Naive thymus-derived CD4-positive, alpha-beta T cell (primary cell): ENCODE results near the gene TSPYL1. TPM values are rescaled to one million over a fixed set of nuclear protein-coding genes. Genes with fewer than 3 reads are reported as not detected.

Experiments used
- ATAC-seq: fragments of 150-1000 bp; cut with Tn5 transposase; 2 replicates; pipeline ENCODE4 v1.10.0; 2021; ENCODE audit warnings: mild to moderate bottlenecking, moderate library complexity
- CTCF ChIA-PET: fragments of 350-600 bp; sonication (Branson Sonifier 250); formaldehyde crosslinking; loops from one replicate; lab custom pipeline; 2021; ENCODE audit warnings: antibody characterized with exemption; lab: Charles Lee
- POLR2A ChIA-PET: fragments of 350-600 bp; sonication (Branson Sonifier 250); formaldehyde crosslinking; loops from one replicate; lab custom pipeline; 2021; ENCODE audit warnings: antibody characterized with exemption, inconsistent platforms; lab: Charles Lee
- DNase-seq, 9 donors: peaks; one replicate each; pipeline versions ENCODE4 v3.0.0 to v3.0.0-alpha.2; 2020 to 2022; ENCODE audit warnings: mixed read lengths in 1 of 9
- H3K27ac ChIP-seq: one replicate; pipeline ENCODE4 v1.7.0; 2013; ENCODE audit warnings: mild to moderate bottlenecking, low read depth, low read length, moderate library complexity
- H3K27me3 ChIP-seq, 2 donors: one replicate each; pipeline ENCODE4 v1.7.0; 2013; ENCODE audit warnings: low read length in 2 of 2, mild to moderate bottlenecking in 2 of 2, moderate library complexity in 2 of 2; ENCODE audit not compliant: control insufficient read depth in 2 of 2, insufficient read depth in 2 of 2
- H3K36me3 ChIP-seq, 3 experiments: 1 replicate in 2 of 3; 2 replicates in 1 of 3; pipeline ENCODE4 v1.7.0; 2013; ENCODE audit warnings: low read length in 3 of 3, mild to moderate bottlenecking in 3 of 3, moderate library complexity in 1 of 3; ENCODE audit not compliant: insufficient read depth in 3 of 3, control insufficient read depth in 2 of 3
- H3K4me1 ChIP-seq, 2 donors: one replicate each; pipeline ENCODE4 v1.7.0; 2013; ENCODE audit warnings: low read length in 2 of 2, mild to moderate bottlenecking in 2 of 2, moderate library complexity in 1 of 2; ENCODE audit not compliant: control insufficient read depth in 2 of 2, insufficient read depth in 2 of 2
- H3K4me3 ChIP-seq: 2 replicates; pipeline ENCODE4 v1.7.0; 2013; ENCODE audit warnings: mild to moderate bottlenecking, low read length
- H3K9me3 ChIP-seq, 3 experiments: 1 replicate in 2 of 3; 2 replicates in 1 of 3; pipeline ENCODE4 v1.7.0; 2013; ENCODE audit warnings: low read length in 3 of 3; ENCODE audit not compliant: control insufficient read depth in 2 of 3
- H3K27ac Mint-ChIP-seq, 9 donors: one replicate each; pipeline ENCODE4 v1.8.0; 2020 to 2022; ENCODE audit warnings: mixed read lengths in 9 of 9, mild to moderate bottlenecking in 8 of 9, moderate library complexity in 5 of 9, inconsistent platforms in 2 of 9
- H3K27me3 Mint-ChIP-seq, 5 donors: one replicate each; pipeline ENCODE4 v1.8.0; 2021 to 2022; ENCODE audit warnings: mixed read lengths in 5 of 5, mild to moderate bottlenecking in 1 of 5
- H3K36me3 Mint-ChIP-seq, 5 donors: one replicate each; pipeline ENCODE4 v1.8.0; 2020 to 2022; ENCODE audit warnings: mixed read lengths in 5 of 5, mild to moderate bottlenecking in 3 of 5, inconsistent platforms in 1 of 5
- H3K4me1 Mint-ChIP-seq, 7 donors: one replicate each; pipeline ENCODE4 v1.8.0; 2020 to 2022; ENCODE audit warnings: mixed read lengths in 7 of 7, mild to moderate bottlenecking in 3 of 7, inconsistent platforms in 1 of 7
- H3K4me3 Mint-ChIP-seq, 10 donors: one replicate each; pipeline ENCODE4 v1.8.0; 2020 to 2022; ENCODE audit warnings: mild to moderate bottlenecking in 10 of 10, mixed read lengths in 10 of 10, moderate library complexity in 6 of 10, inconsistent platforms in 2 of 10
- H3K9me3 Mint-ChIP-seq, 11 donors: one replicate each; pipeline ENCODE4 v1.8.0; 2020 to 2022; ENCODE audit warnings: mixed read lengths in 11 of 11, mild to moderate bottlenecking in 4 of 11, inconsistent platforms in 1 of 11, moderate library complexity in 1 of 11
- intact Hi-C, 2 donors: fragments of 100-400 bp; cut with micrococcal nuclease; formaldehyde crosslinking; loops; one replicate each; pipeline ENCODE4 v1.15.1; 2023
- polyA plus RNA-seq, 2 donors: library from polyadenylated mRNA; unstranded; fragments of 300-500 nt; fragmentation: Illumina TruSeq; gene quantifications; one replicate each; pipeline ENCODE4 v1.2.3, GENCODE V29; 2021
- total RNA-seq, 6 experiments: library from RNA in 5 of 6; stranded (reverse) in 5 of 6; gene quantifications; 1 replicate in 5 of 6; 2 replicates in 1 of 6; pipeline ENCODE4 v1.2.3 and lab custom pipeline; 2021 to 2026

TSPYL1 gene
- total and polyA plus RNA-seq, 7 experiments from 2014 or later: 34.9 to 226 (median 98.3) TPM

DNA sequence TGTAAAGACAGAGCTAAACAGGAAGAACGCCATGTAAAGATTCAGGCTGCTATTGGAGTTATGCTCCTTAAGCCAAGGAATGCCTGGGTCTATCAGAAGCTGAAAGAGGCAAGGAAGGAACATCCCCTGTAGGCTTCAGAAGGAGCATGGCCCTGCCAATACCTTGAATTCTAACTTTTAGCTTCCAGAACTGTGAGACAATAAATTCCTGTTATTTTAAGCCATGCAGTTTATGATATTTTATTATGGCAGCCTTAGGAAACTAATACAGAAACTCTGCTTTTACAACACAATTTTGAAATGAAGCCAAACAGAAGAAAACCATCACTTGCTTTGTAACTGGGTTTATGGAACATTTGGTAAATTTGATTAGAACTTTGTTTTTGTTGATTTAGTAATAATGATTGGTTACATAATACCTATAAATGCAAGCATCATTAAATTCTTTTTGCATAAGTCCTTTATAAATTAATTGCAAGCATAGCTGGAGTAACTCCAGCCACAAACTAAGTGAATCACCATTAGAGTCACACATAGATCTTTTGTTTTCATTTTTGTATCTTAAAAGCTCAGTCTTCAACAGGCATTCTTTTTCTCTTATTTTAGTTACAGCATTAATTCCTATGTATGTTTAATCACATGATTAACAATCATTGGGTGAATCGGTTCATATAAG is 33.5 kb upstream of the TSPYL1 start:
- ATAC-seq (no peak), DNase-seq (no peak)
- H3K4me3 ChIP-seq: no peak overlapping the region
- no peaks in the 10 kb centered on the region for H3K9me3 Mint-ChIP-seq
- peaks cover 0 to 25% (median 12%) of the 10 kb centered on the region in 5 donors for H3K36me3 Mint-ChIP-seq
- H3K4me1 ChIP-seq: no peaks in the 10 kb centered on the region
- no peak overlapping the region for H3K27ac ChIP-seq
- ChIA-PET CTCF (no interaction called here), POLR2A (no interaction called here)
- no peak overlapping the region for H3K27ac Mint-ChIP-seq
- no peak overlapping the region for H3K4me3 Mint-ChIP-seq
- peaks cover 0 to 3% (median 0%) of the 10 kb centered on the region in 7 donors for H3K4me1 Mint-ChIP-seq
- H3K27me3 Mint-ChIP-seq: no peaks in the 10 kb centered on the region
- H3K36me3 ChIP-seq: no peaks in the 10 kb centered on the region
- intact Hi-C loops: no loop called here
- no peaks in the 10 kb centered on the region for H3K9me3 ChIP-seq
- H3K27me3 ChIP-seq: no peaks in the 10 kb centered on the region

DNA sequence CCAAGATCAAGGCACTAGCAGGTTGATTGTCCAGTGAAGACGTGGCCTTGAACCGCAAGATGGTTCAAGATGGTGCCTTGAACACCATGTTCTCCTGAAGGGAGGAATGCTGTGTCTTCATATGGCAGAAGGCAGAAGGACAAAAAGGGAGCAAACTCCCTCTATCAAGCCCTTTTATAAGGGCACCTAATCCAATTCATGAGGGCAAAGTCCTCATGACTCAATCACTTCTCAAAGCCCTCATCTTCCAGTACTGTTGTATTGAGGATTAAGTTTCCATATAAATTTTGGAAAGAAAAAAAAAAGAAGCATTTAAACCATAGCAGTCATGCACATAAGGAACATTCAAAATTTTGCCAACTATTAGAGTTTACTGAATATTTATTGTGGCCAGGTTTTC is 29.9 kb upstream of the TSPYL1 start:
- POLR2A ChIA-PET: no interaction called here
- H3K36me3 Mint-ChIP-seq: peaks cover 0 to 25% (median 12%) of the 10 kb centered on the region in 5 donors
- no peak overlapping the region for H3K27ac Mint-ChIP-seq
- H3K36me3 ChIP-seq: no peaks in the 10 kb centered on the region
- no peaks in the 10 kb centered on the region for H3K4me1 ChIP-seq
- DNase-seq (no peak), ATAC-seq (no peak)
- CTCF ChIA-PET: no interaction called here
- H3K27ac ChIP-seq: no peak overlapping the region
- no peaks in the 10 kb centered on the region for H3K9me3 ChIP-seq
- no peak overlapping the region for H3K4me3 ChIP-seq
- no peaks in the 10 kb centered on the region for H3K27me3 Mint-ChIP-seq
- no peak overlapping the region for H3K4me3 Mint-ChIP-seq
- intact Hi-C loops: no loop called here
- H3K9me3 Mint-ChIP-seq: no peaks in the 10 kb centered on the region
- peaks cover 0 to 4% (median 0%) of the 10 kb centered on the region in 7 donors for H3K4me1 Mint-ChIP-seq
- H3K27me3 ChIP-seq: no peaks in the 10 kb centered on the region

DNA sequence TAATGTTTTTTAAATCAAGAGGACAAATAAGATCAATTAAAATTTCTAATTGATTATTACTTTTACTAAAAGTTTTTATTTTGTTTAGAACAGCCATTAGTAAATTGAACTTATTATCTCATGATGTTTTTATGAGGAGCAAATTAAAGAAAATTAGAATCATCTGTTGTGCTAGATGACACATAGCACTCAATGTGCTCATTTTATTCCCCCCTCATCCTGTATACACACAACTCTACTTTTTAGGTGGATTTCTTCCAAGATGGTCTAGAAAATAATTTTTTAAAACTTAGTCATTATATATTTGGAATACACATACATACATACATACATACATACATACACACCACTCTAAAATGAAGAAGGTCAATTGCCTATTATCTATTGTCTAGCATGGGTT is 29.3 kb upstream of the TSPYL1 start:
- POLR2A ChIA-PET: no interaction called here
- Mint-ChIP-seq H3K27me3 (no peaks in the 10 kb centered on the region), H3K4me1 (peaks cover 0 to 3% (median 0%) of the 10 kb centered on the region in 7 donors), H3K36me3 (peaks cover 0 to 25% (median 12%) of the 10 kb centered on the region in 5 donors), H3K27ac (no peak overlapping the region), H3K4me3 (no peak overlapping the region), H3K9me3 (no peaks in the 10 kb centered on the region)
- Histone ChIP-seq H3K27ac (no peak overlapping the region), H3K36me3 (no peaks in the 10 kb centered on the region), H3K4me1 (no peaks in the 10 kb centered on the region), H3K9me3 (no peaks in the 10 kb centered on the region), H3K27me3 (no peaks in the 10 kb centered on the region), H3K4me3 (no peak overlapping the region)
- DNase-seq (no peak), ATAC-seq (no peak)
- CTCF ChIA-PET: no interaction called here
- intact Hi-C loops: no loop called here

DNA sequence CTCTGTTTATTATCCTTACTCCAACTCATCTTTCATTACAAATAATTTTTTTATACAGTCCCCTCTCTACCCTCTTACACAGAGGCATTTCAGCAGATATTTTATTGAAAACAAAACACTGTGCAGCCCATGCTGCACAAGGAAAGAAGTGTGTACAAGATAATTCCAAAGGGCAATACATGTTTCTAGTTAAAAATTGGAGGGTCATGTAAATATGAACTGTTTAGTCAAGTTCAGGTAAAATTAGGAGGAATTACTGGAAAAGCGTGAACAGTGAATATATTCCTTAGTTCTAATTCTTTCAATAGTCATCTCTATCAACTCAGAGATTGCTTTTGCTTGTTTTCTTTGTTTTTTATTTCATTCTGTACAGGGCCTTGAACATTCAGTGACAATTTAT is 27.9 kb upstream of the TSPYL1 start:
- no peaks in the 10 kb centered on the region for H3K27me3 ChIP-seq
- POLR2A ChIA-PET: no interaction called here
- H3K4me3 ChIP-seq: no peak overlapping the region
- no peaks in the 10 kb centered on the region for H3K9me3 Mint-ChIP-seq
- H3K36me3 Mint-ChIP-seq: peaks cover 0 to 25% (median 17%) of the 10 kb centered on the region in 5 donors
- H3K27me3 Mint-ChIP-seq: no peaks in the 10 kb centered on the region
- ATAC-seq (no peak), DNase-seq (no peak)
- H3K4me1 ChIP-seq: no peaks in the 10 kb centered on the region
- CTCF ChIA-PET: no interaction called here
- no peak overlapping the region for H3K27ac Mint-ChIP-seq
- intact Hi-C loops: no loop called here
- no peak overlapping the region for H3K27ac ChIP-seq
- H3K9me3 ChIP-seq: no peaks in the 10 kb centered on the region
- H3K4me1 Mint-ChIP-seq: peaks cover 0 to 7% (median 0%) of the 10 kb centered on the region in 7 donors
- H3K36me3 ChIP-seq: no peaks in the 10 kb centered on the region
- H3K4me3 Mint-ChIP-seq: no peak overlapping the region

DNA sequence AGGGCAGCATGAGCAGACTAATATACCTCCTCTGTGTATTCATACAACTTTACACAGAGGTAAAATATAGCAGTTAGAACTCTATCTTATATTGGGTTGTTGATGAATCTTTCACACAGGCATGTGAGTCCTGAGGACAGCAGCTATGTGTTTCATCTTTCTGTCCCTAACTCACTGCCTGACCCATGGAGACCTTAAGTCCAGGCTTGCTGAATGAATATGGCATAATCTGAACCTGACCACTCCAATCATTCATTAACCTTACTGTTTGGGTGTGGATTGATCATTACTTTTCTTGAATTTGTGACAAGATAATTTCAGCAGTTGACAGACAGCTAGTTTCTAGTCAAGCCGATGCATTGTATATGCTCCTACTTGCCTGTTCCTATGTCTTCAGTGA is 27.3 kb upstream of the TSPYL1 start:
- Mint-ChIP-seq H3K4me1 (peaks cover 0 to 7% (median 0%) of the 10 kb centered on the region in 7 donors), H3K36me3 (peaks cover 0 to 25% (median 17%) of the 10 kb centered on the region in 5 donors), H3K4me3 (no peak overlapping the region), H3K27ac (no peak overlapping the region), H3K9me3 (no peaks in the 10 kb centered on the region), H3K27me3 (no peaks in the 10 kb centered on the region)
- Histone ChIP-seq H3K27me3 (no peaks in the 10 kb centered on the region), H3K4me1 (no peaks in the 10 kb centered on the region), H3K27ac (no peak overlapping the region), H3K36me3 (no peaks in the 10 kb centered on the region), H3K4me3 (no peak overlapping the region), H3K9me3 (no peaks in the 10 kb centered on the region)
- DNase-seq (no peak), ATAC-seq (no peak)
- POLR2A ChIA-PET: no interaction called here
- CTCF ChIA-PET: no interaction called here
- intact Hi-C loops: no loop called here

DNA sequence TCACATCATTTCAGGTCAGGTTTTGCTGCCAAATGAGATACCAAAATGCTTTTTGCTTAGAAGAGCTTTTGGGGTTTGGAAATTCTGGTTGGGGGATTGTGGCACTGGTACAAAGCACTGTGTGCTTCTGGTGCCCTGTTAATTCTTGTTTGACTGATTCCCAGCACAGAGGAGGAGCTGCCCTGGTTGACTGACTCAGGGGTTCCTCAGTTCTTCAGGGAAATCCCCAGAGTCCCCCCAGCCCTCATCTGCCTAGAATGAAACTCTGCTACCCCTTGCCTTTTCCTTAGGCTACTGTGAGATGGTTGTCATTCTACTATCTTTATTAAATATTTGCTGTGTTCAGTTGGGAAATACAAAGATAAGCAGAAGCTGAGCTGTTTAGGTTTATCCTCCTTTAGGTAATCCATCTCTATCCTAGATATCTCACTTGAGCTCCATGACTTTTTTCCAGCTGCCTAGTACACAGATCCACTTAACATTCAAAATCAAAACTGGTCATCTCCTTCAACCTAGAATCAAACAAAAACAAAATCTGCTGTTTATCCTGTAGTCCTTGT is 24.9 kb upstream of the TSPYL1 start:
- no peaks in the 10 kb centered on the region for H3K27me3 Mint-ChIP-seq
- H3K4me1 Mint-ChIP-seq: peaks cover 0 to 7% (median 0%) of the 10 kb centered on the region in 7 donors
- POLR2A ChIA-PET: interaction anchor here (0.6 kb wide), 1 partner anchor 36 kb away, joined by 8 read pairs; no protein-coding TSS in a partner anchor
- peaks cover 0 to 5% (median 0%) of the 10 kb centered on the region in 11 donors for H3K9me3 Mint-ChIP-seq
- intact Hi-C loops: no loop called here
- ATAC-seq (no peak), DNase-seq (no peak)
- Histone ChIP-seq H3K4me1 (no peaks in the 10 kb centered on the region), H3K4me3 (no peak overlapping the region), H3K27me3 (no peaks in the 10 kb centered on the region), H3K36me3 (no peaks in the 10 kb centered on the region), H3K9me3 (no peaks in the 10 kb centered on the region), H3K27ac (no peak overlapping the region)
- H3K27ac Mint-ChIP-seq: no peak overlapping the region
- CTCF ChIA-PET: no interaction called here
- peaks cover 0 to 18% (median 0%) of the 10 kb centered on the region in 5 donors for H3K36me3 Mint-ChIP-seq
- no peak overlapping the region for H3K4me3 Mint-ChIP-seq

DNA sequence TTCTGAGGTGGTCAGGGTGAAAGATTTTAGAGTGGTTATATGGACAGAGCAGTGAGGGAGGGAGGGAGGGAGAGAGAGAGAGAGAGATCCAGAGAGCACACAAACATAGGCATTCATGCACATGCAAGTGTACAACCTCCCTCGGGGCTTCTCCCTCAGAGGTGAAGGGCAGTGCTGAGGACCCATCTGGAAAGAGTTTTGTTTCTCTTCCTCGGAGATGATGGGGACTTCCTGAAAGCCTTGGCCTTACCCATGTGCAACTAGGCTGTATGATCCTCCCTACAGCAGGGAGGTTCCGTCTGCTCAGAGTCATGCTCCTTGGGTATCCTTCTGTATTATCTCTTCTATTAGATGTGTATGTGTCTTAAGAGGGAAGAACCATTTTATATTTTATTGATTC is 21.4 kb upstream of the TSPYL1 start:
- Mint-ChIP-seq H3K36me3 (peaks cover 0 to 23% (median 9%) of the 10 kb centered on the region in 5 donors), H3K9me3 (peaks cover 0 to 9% (median 4%) of the 10 kb centered on the region in 11 donors), H3K27me3 (peaks cover 0 to 3% (median 0%) of the 10 kb centered on the region in 5 donors), H3K4me1 (peaks cover 0 to 11% (median 0%) of the 10 kb centered on the region in 7 donors), H3K27ac (no peak overlapping the region), H3K4me3 (no peak overlapping the region)
- Histone ChIP-seq H3K4me1 (no peaks in the 10 kb centered on the region), H3K9me3 (peaks cover 0 to 7% (median 3%) of the 10 kb centered on the region in 3 experiments), H3K27me3 (no peaks in the 10 kb centered on the region), H3K27ac (no peak overlapping the region), H3K4me3 (no peak overlapping the region), H3K36me3 (no peaks in the 10 kb centered on the region)
- ATAC-seq: no peak
- POLR2A ChIA-PET: no interaction called here
- no peak for DNase-seq
- CTCF ChIA-PET: no interaction called here
- intact Hi-C loops: no loop called here
